GM18498 (cell line): ENCODE measurements around the gene STYXL2.

Source experiments
- ATAC-seq: cut with Tn5 transposase; IDR thresholded peaks from one replicate; pipeline ENCODE4 v1.9.1; 2021; ENCODE audit warnings: mild to moderate bottlenecking, moderate library complexity; ENCODE audit not compliant: unreplicated experiment

Gene STYXL2

DNA sequence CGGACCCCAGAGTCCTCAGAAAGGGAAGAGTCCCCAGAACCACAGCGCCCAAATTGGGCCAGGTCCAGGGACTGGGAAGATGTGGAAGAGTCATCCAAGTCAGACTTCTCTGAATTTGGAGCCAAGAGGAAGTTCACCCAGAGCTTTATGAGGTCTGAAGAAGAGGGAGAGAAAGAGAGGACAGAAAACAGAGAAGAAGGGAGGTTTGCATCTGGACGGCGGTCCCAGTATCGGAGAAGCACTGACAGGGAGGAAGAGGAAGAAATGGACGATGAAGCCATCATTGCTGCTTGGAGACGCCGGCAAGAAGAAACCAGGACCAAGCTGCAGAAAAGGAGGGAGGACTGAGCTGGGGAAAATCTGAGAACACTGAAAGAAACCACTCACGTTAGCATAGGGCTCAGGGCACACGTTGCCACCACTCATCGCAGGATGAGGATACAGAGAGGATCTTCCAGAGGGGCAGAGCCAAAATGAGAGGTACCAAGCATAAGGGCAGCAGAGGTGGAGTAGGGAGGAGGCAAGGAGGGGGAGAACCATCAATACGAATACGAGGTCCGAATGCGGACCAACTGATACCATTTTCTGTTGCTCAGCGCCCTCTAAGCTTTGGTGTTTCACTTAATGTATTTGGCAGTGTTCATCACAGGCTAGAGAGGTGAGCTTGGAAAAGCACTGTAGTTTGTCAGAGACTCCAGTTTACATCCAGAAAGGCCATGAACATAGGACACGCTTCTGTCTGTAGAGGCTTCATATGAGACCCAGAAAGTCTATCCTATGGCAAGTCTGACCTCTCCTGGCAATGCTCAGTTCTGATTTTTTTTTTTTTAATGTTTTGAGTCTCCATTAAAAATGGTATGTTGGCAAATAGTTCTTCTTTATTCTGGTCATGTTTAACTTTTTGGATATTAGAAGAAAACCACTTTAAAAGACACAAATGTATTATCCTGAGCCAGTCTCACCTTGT is 34.7 kb downstream of the STYXL2 start:
- ATAC-seq, result no peak

DNA sequence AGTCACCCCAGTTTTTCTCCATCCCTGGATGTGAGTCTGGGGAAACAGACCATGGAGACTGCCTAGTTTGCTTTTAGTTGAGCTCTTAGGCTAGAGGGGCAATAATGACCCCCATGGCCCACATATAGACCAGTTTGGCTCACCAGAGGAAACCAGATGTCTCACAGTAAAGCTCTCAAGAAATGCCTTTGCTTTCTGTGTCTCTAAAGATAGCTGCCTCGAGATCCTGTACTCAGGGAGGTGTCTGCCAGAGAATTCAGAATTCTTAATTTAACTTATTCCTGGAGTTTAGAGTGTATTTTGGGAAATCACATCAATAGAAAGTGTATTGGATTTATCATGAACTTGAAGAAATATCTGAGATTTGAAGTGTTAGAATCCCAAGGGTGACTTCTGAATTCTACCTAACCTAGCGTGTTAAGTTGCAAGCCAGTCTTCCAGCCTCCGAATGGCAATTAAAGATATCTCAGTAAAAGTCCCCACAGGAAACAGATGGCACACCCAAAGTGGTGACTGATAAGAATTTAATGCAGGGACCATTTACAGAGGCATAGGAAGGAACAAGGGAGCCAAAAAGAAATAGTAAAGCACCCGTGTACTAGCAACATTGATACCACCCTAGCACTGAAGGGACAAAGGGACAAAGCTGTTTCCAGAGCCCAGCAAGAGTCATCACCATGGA is 37.1 kb downstream of the STYXL2 start:
- ATAC-seq, result no peak

DNA sequence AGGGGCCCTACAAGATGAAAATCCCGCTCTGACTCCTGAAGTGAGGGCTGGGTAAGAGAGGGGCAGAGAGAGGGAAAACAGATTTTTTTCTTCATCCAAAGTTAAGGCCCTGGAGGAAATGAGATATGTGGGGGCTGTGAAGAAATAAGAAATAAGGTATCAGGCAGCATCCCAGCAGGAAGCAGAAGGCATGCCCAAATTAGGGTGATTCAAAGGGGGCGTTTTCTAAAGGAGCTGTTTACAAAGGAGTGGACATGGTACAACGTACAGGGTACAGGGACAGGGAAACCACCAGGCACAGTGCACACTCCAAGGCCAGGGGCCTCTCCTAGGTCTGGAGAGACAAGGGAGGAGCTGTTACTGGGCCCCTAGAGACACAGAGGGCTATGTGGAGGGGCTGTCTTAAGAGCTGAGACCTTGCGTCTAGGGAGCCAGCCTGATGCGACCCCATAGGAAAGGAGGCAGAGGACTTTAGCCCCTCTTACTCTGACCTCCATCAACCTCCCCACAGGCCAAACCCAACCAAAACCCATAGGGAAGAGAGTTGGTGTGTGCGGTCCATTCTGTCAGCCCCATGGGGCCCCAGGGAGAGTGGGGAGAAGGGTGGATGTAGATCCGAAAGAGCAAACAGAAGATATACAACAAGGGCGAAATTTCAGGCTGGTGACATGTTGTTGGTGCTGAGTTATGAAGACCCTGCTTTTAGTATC is 38.6 kb downstream of the STYXL2 start:
- ATAC-seq, result no peak

DNA sequence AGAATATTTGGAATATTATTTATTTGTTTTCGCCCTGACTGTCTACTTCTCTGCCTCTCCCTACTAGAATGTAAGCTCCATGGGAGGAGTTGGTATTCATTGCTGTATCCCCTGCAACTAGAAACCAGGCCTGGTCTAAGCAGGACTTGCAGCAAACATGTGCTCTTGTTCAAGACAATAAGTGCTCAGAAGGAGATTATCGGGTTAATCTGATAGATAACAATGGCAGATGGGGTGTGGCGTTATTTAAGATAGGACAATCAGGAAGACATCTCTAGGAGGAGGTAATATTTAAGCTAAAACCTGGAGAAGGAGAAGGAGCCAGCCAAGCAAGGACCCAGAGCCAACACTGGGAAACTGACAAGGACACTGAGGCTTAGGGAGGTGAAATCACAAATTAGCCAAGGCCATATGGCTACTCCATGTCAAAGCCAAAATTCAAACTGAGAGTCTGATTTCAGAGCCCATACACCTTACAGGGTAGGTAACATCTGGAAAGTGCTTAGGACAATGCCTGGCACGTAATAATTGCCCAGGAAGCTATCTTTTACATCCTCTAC is 41.5 kb downstream of the STYXL2 start:
- no peak for ATAC-seq

DNA sequence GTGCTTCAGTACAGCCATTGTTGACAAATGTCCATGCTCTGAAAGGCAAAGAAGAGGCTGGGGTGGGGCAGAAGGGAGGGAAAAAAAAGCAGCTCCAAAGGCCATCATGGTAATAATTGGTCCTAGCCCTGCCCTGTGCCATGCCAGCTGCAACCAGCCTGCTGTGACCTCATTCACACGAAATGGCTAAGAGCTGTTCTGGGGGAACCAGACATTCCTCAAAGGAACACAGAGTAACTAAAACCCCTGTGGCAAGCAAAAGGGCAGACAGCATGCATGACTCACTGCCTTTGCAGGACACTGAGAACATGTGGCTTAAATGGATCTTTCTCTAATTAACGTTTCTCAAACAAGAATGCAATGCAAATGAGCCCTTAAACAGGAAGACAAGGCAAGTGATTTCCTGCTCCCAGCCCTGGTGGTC is 42.3 kb downstream of the STYXL2 start:
- no peak for ATAC-seq

DNA sequence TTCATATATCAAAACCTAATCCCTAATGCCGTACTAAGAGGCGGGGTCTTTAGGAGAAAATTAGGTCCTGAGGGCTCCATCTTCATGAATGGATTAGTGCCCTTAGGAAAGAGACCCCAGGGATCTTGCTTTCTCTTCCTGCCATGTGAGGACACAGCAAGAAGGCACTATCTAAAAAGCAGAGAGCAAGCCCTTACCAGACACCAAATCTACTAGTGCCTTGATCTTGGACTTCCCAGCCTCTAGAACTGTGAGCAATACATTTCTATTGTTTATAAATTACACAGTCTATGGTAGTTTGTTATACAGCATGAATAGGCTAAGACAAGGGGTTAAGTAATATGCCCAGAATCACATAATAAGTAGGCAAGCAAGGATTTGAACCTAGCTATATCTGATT is 42.9 kb downstream of the STYXL2 start:
- ATAC-seq, result no peak

DNA sequence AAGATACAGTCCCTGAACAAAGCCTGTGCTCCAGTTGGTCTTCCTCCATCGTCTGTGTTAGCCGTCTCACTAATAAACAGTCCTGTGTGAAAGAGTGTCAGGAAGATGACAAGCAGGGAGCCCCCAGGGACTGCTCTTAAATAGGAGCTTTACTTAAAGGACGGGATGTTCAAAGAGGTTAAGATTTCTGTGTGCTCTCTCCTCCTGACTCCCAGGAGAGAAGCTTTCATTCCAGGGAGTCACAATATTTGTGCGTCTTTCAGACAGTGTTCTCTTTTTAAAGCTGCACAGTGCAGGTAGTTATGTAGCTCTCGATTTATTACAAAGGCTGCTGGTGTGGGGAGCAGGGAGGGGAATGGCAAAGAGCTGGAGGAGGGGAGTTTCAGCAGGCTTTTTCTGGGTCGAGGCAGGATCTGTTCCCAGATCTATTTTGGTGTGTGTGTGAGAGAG is 43.5 kb downstream of the STYXL2 start:
- no peak for ATAC-seq

DNA sequence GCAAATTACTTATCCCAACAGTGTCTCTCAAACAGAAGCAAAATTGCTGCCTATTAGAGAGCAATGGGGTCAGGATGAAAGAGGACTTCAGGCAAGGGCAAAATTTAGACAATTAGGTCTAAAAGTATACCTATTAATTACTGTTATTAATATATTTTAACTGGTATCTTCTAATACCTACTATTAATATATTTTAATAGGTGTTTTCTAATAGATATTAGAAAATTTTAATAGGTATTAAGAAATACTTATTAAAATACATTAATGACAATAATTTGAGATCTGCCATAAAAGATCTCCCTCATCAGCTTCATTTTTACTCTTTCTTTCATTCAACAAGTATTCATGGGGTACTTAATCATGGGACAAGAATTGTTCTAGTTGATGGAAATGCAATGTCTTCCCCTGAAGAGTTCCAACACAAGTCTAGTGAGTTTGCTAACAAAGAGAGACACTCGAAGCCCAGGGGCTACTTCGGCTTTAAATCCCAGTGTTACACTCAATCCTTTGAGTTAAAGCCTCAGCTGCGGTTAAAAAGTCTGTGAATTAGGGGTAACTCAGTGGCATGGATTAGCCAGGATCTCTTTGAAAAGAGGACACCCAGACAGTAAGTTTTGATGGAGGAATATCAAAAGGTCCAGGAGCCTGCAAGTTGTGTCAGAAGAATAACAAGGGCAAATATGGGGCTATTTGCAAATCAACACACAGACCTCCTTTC is 44.1 kb downstream of the STYXL2 start:
- ATAC-seq, result no peak

DNA sequence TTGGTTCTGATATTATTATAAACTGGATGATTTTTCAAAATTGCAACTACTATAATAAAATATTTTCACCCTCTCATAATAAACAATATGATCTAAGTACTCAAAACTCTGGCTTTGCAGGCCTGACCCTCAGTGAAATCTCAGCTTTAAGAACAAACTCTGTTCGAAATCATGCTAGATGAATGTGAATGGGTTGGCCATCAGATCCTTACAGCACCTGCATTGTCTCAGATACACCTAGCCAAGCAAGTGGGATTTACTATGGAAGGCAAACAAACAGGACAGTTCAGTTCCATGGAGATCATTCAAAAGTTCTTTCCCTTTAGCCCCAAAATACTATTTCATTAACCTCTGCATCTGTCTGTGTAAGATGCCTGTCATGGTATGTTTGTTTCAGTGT is 44.8 kb downstream of the STYXL2 start:
- ATAC-seq, result no peak

DNA sequence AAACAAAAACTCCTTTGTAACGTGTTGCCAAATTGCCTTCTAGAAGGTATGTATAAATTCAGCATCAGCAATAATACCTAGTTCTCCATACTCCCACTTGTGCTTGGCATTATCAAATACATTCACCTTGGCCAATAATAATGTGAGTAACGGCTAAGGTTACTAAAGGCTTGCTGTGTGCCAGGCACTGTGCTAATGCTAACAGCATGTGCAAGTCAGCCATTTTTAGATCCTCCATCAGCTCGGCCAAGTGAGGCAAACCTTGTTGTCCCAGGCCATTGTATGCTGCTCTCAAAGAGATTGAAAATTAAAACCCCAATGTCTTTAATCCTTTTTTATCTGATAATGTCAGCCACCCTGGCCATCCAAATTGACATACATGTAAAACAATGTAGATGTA is 48.1 kb downstream of the STYXL2 start:
- ATAC-seq, result no peak
